GM12878 (cell line): Measurements from ENCODE around the gene WWTR1. TPM values are rescaled to one million over a fixed set of nuclear protein-coding genes. Genes with fewer than 3 reads are reported as not detected.

Experiments used
- CTCF ChIP-seq, 3 experiments: IDR thresholded peaks in 2 of 3; conservative IDR thresholded peaks in 1 of 3; 2 replicates each; pipeline ENCODE4 v1.5.1; 2011; ENCODE audit warnings: low read depth in 3 of 3, low read length in 3 of 3, mild to moderate bottlenecking in 3 of 3, control low read depth in 2 of 3, moderate library complexity in 2 of 3, inconsistent platforms in 1 of 3, mixed read lengths in 1 of 3; ENCODE audit not compliant: control insufficient read depth in 2 of 3, insufficient read depth in 1 of 3; ENCODE audit errors: extremely low read depth in 1 of 3
- EP300 ChIP-seq, 2 experiments: fragments of 150-350 bp in 1 of 2; IDR thresholded peaks; 2 replicates each; pipeline ENCODE4 v1.6.1; 2011 to 2012; ENCODE audit warnings: low read depth in 2 of 2, low read length in 2 of 2, borderline replicate concordance in 1 of 2, improper control_type of control experiment in 1 of 2, inconsistent platforms in 1 of 2; ENCODE audit not compliant: control insufficient read depth in 1 of 2
- HDAC2 ChIP-seq: fragments of 200-600 bp; sonication (generic); IDR thresholded peaks from 2 replicates; pipeline ENCODE4 v1.6.1; 2017
- JUND ChIP-seq: IDR thresholded peaks from 2 replicates; pipeline ENCODE4 v1.6.1; 2012; ENCODE audit warnings: low read depth, mild to moderate bottlenecking, low read length, improper control_type of control experiment, moderate library complexity
- PKNOX1 ChIP-seq: fragments of 450-650 bp; IDR thresholded peaks from 2 replicates; pipeline ENCODE4 v1.6.1; 2016; ENCODE audit warnings: mild to moderate bottlenecking
- ZNF217 ChIP-seq: fragments of 450-650 bp; IDR thresholded peaks from 2 replicates; pipeline ENCODE4 v1.6.1; 2017; ENCODE audit warnings: antibody characterized with exemption, mild to moderate bottlenecking
- polyA plus RNA-seq, 11 experiments: library from polyadenylated mRNA; depleted of rRNA in 4 of 11; unstranded in 6 of 11; stranded (reverse) in 5 of 11; fragments of >200 nt; fragmentation: Nextera tagmentation in 4 of 11; fragmentation: Illumina TruSeq in 1 of 11; extraction: Ambion mirVana in 4 of 11; extraction: Trizol in 1 of 11; gene quantifications; 1 replicate in 1 of 11; 2 replicates in 10 of 11; pipeline versions ENCODE4 v1.2.1 to v1.2.3, GENCODE V29; 2011 to 2016; ENCODE audit warnings: inconsistent platforms in 2 of 11, missing spikeins in 2 of 11, low read depth in 1 of 11
- total RNA-seq, 4 experiments: library from RNA; depleted of rRNA in 3 of 4; stranded (reverse); fragments of >200 nt in 3 of 4; fragmentation: Illumina TruSeq in 1 of 4; extraction: Trizol in 1 of 4; gene quantifications; 2 replicates each; pipeline versions ENCODE4 v1.2.1 to v1.2.3, GENCODE V29; 2013 to 2021

WWTR1 gene
- total and polyA plus RNA-seq, 10 of the 15 experiments (the other 5 are each of a cell fraction or from before 2014, with no cell fraction given) = 2.5 to 18.5 (median 5.8) TPM

GRCh38 chr3:149604125-149604875 lies 53.5 kb downstream of the WWTR1 start (continued):
- TF ChIP-seq CTCF (IDR thresholded peaks at IDR 0.05 in 2 of 3, conservative IDR thresholded peaks at IDR 0.05 in 1 of 3; ENCODE audit: control insufficient read depth in 2 of 3, extremely low read depth in 1 of 3, insufficient read depth in 1 of 3, low read depth in 3 of 3, low read length in 3 of 3) = no peak
- TF ChIP-seq HDAC2 = no peak
- no peak for TF ChIP-seq EP300 (IDR thresholded peaks at IDR 0.05; ENCODE audit: borderline replicate concordance in 1 of 2, control insufficient read depth in 1 of 2, low read depth in 2 of 2, low read length in 2 of 2)
- no peak for TF ChIP-seq ZNF217
- TF ChIP-seq JUND = no peak
- TF ChIP-seq PKNOX1 = no peak
